Lung (tissue), 12 donors: ENCODE measurements around the gene ATP9A. TPM values are rescaled to one million over a fixed set of nuclear protein-coding genes. Genes with fewer than 3 reads are reported as not detected.
"Not testable (repeated sequence)": the region's sequence is repeated elsewhere in the genome, so short reads cannot be mapped to it uniquely, and the experiment has no call there.

Experiments used
- ATAC-seq: fragments of 200-7000 bp; cut with Tn5 transposase; one replicate; pipeline ENCODE4 v1.9.1; 2020; ENCODE audit warnings: moderate number of reproducible peaks; ENCODE audit not compliant: insufficient read depth, low FRiP score
- DNase-seq, 3 donors: peaks; one replicate each; pipeline ENCODE4 v3.0.0-alpha.2; 2013 to 2017
- H3K27ac ChIP-seq, 2 donors: one replicate each; pipeline ENCODE4 v1.5.1; 2013; ENCODE audit warnings: mild to moderate bottlenecking in 2 of 2, moderate library complexity in 2 of 2, control low read depth in 1 of 2, inconsistent platforms in 1 of 2, low read depth in 1 of 2, low read length in 1 of 2
- H3K27me3 ChIP-seq, 3 donors: one replicate each; pipeline ENCODE4 v1.5.1; 2013; ENCODE audit warnings: low read length in 2 of 3; ENCODE audit not compliant: control insufficient read depth in 3 of 3, insufficient read depth in 3 of 3
- H3K36me3 ChIP-seq, 4 donors: one replicate each; pipeline ENCODE4 v1.5.1; 2013; ENCODE audit warnings: low read length in 4 of 4, mild to moderate bottlenecking in 1 of 4, moderate library complexity in 1 of 4; ENCODE audit not compliant: control insufficient read depth in 4 of 4, insufficient read depth in 4 of 4
- H3K4me1 ChIP-seq, 5 donors: one replicate each; pipeline ENCODE4 v1.5.1; 2013; ENCODE audit warnings: low read length in 5 of 5, mild to moderate bottlenecking in 2 of 5, moderate library complexity in 1 of 5; ENCODE audit not compliant: control insufficient read depth in 5 of 5, insufficient read depth in 5 of 5
- H3K4me3 ChIP-seq: one replicate; pipeline ENCODE4 v1.5.1; 2013; ENCODE audit warnings: mild to moderate bottlenecking, control low read depth, moderate library complexity
- H3K9ac ChIP-seq, 2 donors: one replicate each; pipeline ENCODE4 v1.5.1; 2013; ENCODE audit warnings: low read length in 2 of 2, control low read depth in 1 of 2; ENCODE audit not compliant: insufficient read depth in 1 of 2
- H3K9me3 ChIP-seq, 4 donors: one replicate each; pipeline ENCODE4 v1.5.1; 2013; ENCODE audit warnings: low read length in 3 of 4, mild to moderate bottlenecking in 1 of 4, moderate library complexity in 1 of 4; ENCODE audit not compliant: control insufficient read depth in 4 of 4, insufficient read depth in 3 of 4
- CTCF ChIP-seq: IDR thresholded peaks from 2 replicates; pipeline ENCODE4 v1.5.1; 2012; ENCODE audit warnings: mild to moderate bottlenecking; ENCODE audit errors: control extremely low read depth, extremely low read depth
- WGBS, 2 donors: extraction: QIAGEN DNeasy Blood & Tissue Kit; methylation state at CpG; one replicate each; pipeline ENCODE4 v1.1.7; 2013; 5-methylcytosine and 5-hydroxymethylcytosine counted together
- polyA plus RNA-seq, 2 donors: library from polyadenylated mRNA; stranded (reverse); fragments of 200-250 nt; gene quantifications; one replicate each; pipeline ENCODE4 v1.2.1, GENCODE V29; 2013
- total RNA-seq, 2 donors: library from RNA; depleted of rRNA in 1 of 2; stranded (reverse); fragments of >200 nt in 1 of 2; gene quantifications; one replicate each; pipeline ENCODE4 v1.2.1, GENCODE V29; 2014 to 2021
- donor health status: control.
- donor health status: control.
- donor health status: Bipolar disorder and iron deficiency.
- donor health status: healthy.
- donor health status: DM: yes; HTN: yes; CAD: no.

Gene ATP9A
- total and polyA plus RNA-seq, 4 donors: 3.3 to 43.6 (median 14.9) TPM

- H3K27ac ChIP-seq: no peak overlapping the region
- TF ChIP-seq CTCF: no peak
- no peak for ATAC-seq
- H3K36me3 ChIP-seq: no peaks in the 10 kb centered on the region
- H3K9ac ChIP-seq: no peak overlapping the region
- no peak overlapping the region for H3K4me3 ChIP-seq
- 94% methylated on average over 12 of the region's 12 CpGs for WGBS, 2 donors
- H3K4me1 ChIP-seq: peaks cover 0 to 16% (median 4%) of the 10 kb centered on the region in 5 donors
- no peak for DNase-seq
- no peaks in the 10 kb centered on the region for H3K27me3 ChIP-seq
- no peaks in the 10 kb centered on the region for H3K9me3 ChIP-seq
These were observed 29.2 kb downstream of the ATP9A start for GRCh38 chr20:51738877-51739447.

GRCh38 chr20:51738261-51738660 is 29.9 kb downstream of the ATP9A start:
- not testable (repeated sequence) for H3K9ac ChIP-seq, H3K27ac ChIP-seq, H3K36me3 ChIP-seq, DNase-seq, ATAC-seq, H3K4me3 ChIP-seq, H3K27me3 ChIP-seq, H3K9me3 ChIP-seq
- WGBS, 2 donors: 96% methylated on average over 15 of the region's 15 CpGs
- peaks cover 0 to 16% (median 4%) of the 10 kb centered on the region in 5 donors for H3K4me1 ChIP-seq

DNA sequence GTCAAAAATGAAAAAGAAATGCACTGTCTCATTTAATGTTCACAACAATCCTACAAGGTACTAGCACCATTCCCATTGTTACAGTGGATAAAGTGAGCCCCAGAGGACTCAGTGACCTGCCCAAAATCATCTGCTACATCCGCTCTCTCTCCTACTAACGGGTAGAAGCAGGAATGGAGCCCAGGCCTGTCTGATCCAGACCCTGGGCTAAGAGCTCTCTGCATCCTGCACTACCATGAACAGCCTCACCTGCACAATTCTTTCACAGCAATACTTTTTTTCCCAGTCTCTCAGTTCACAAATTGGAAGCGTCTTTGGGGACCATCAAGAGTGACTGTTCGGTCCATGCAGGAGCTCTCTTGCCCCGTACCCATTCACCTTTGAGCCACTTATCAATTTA is 31.2 kb downstream of the ATP9A start:
- no peak for TF ChIP-seq CTCF
- no peaks in the 10 kb centered on the region for H3K9me3 ChIP-seq

DNA sequence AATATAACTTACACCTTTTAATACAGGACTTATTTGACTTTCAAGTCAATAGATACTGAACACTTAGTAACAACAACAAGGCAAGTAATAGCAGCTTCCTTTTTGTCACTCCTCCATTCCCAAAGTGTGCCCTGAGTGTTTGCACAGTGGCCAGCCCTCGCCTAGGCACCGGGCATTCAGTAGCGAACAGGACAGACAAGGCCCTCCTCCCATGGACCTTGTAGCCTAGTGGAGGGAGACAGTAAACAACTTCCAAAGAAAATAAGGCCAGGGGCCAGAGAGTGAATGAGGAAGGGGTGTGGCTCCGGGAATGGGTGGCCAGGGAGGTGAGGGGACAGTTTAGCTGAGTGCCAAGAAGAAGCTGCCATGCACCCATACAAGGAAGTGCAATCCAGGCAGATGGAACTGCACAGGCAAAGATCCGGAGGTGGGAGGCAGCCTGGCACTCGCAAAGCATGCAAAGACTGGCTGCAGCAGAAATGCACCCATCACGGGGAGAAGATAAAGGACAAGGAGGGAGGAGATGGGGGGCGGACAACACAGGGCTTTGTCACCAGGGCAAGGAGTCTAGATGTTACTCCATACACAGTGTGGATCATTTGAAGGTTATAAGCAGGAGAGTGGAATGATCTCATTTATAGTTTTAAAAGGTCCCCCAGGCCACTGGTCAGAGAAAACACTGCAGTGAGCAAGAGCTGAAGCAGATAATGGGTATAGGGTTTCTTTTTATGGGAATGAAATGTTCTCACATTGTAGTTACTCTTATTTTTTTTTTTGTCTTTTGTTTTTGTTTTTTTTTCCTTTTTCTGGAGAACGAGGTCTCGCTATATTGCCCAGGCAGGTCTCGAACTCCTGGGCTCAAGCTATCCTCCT is 32.2 kb downstream of the ATP9A start:
- no peaks in the 10 kb centered on the region for H3K27me3 ChIP-seq
- H3K36me3 ChIP-seq: no peaks in the 10 kb centered on the region
- DNase-seq (no peak), ATAC-seq (no peak)
- TF ChIP-seq CTCF: no peak
- 74 to 90% methylated on average over 11 of the region's 11 CpGs for WGBS, 2 donors
- H3K9me3 ChIP-seq: no peaks in the 10 kb centered on the region
- H3K4me3 ChIP-seq: no peak overlapping the region
- no peak overlapping the region for H3K9ac ChIP-seq
- H3K27ac ChIP-seq: no peak overlapping the region
- H3K4me1 ChIP-seq: peaks cover 0 to 12% (median 5%) of the 10 kb centered on the region in 5 donors

More for the DNA sequence above, 31.2 kb downstream of the ATP9A start:
- WGBS, 2 donors: 74 to 76% methylated on average over 5 of the region's 5 CpGs
- ATAC-seq (no peak), DNase-seq (no peak)
- no peaks in the 10 kb centered on the region for H3K27me3 ChIP-seq
- no peaks in the 10 kb centered on the region for H3K36me3 ChIP-seq
- no peak overlapping the region for H3K9ac ChIP-seq
- no peak overlapping the region for H3K4me3 ChIP-seq
- no peak overlapping the region for H3K27ac ChIP-seq
- peaks cover 0 to 10% (median 4%) of the 10 kb centered on the region in 5 donors for H3K4me1 ChIP-seq
